ENCODE results near the gene PTGER1. TPM values are rescaled to one million over a fixed set of nuclear protein-coding genes. Genes with fewer than 3 reads are reported as not detected.

PTGER1 gene
- total RNA-seq, 1 experiment from 2014 or later = 0.42 TPM

DNA sequence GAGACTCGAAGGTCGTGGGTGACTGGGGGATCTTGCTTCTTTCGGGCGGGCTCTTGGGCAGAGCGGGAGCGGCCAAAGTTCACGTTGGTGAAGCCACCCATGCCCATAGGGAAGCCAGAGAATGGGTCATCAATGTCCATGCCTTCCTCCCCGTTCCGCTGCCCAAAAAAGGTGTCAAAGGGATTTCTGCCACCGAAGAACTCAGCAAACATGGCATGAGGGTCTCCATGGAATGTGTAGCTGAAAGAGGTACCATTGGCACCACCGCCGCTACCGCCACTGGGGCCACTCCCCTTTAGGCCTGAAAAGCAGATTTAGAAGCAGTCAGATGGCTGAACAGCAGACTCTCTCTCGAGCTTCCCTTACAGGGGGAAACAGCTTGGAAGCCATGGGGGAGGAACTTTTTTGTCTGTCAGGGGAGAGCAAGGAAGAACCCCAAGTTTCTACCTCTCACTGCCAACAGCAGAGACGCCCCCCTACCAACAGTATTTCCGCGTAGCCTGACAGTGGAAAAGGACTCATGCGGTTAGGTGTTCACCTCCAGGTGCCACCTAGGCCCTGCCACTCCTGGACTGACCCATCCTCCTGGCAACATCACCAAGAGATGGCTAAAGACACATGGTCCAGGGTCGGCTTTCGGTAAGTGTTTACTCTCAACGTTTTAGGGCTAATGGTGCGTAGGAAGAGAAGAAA is 41.7 kb upstream of the PTGER1 start:
- intact Hi-C loops (cut with micrococcal nuclease) = loop anchor here (2.0 kb wide), 1 partner anchor 34 kb away; no protein-coding TSS in a partner anchor
- ChIA-PET CTCF (interaction anchor here (0.6 to 7.9 kb wide), 11 partner anchors 12 to 676 kb away, joined by 3 to 53 read pairs (median 4); no protein-coding TSS in a partner anchor), POLR2A (interaction anchor here (0.6 to 15.7 kb wide), 21 partner anchors 11 to 1725 kb away, joined by 3 to 203 read pairs (median 4); partner anchors contain the start of genes ASF1B, DDX39A, GIPC1 and TECR)
- DNase-seq (ENCODE audit: unreplicated experiment) = no peak
- TF ChIP-seq, protein P1, sequence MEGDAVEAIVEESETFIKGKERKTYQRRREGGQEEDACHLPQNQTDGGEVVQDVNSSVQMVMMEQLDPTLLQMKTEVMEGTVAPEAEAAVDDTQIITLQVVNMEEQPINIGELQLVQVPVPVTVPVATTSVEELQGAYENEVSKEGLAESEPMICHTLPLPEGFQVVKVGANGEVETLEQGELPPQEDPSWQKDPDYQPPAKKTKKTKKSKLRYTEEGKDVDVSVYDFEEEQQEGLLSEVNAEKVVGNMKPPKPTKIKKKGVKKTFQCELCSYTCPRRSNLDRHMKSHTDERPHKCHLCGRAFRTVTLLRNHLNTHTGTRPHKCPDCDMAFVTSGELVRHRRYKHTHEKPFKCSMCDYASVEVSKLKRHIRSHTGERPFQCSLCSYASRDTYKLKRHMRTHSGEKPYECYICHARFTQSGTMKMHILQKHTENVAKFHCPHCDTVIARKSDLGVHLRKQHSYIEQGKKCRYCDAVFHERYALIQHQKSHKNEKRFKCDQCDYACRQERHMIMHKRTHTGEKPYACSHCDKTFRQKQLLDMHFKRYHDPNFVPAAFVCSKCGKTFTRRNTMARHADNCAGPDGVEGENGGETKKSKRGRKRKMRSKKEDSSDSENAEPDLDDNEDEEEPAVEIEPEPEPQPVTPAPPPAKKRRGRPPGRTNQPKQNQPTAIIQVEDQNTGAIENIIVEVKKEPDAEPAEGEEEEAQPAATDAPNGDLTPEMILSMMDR (IDR thresholded peaks at IDR 0.05; ENCODE audit: unreplicated experiment) = no peak
- Mint-ChIP-seq H3K9me3 (ENCODE audit: unreplicated experiment) (no peaks in the 10 kb centered on the region), H3K4me3 (ENCODE audit: unreplicated experiment) (peak overlapping the region; percentile 87), H3K27ac (ENCODE audit: low read depth, unreplicated experiment) (peak overlapping the region; percentile 97), H3K27me3 (ENCODE audit: insufficient read depth, unreplicated experiment) (no peaks in the 10 kb centered on the region), H3K4me1 (ENCODE audit: insufficient read depth, unreplicated experiment) (peaks cover 23% of the 10 kb centered on the region), H3K36me3 (ENCODE audit: insufficient read depth, unreplicated experiment) (peaks cover 58% of the 10 kb centered on the region)
- BruUV-seq (replicated peaks) = no TSS peak

DNA sequence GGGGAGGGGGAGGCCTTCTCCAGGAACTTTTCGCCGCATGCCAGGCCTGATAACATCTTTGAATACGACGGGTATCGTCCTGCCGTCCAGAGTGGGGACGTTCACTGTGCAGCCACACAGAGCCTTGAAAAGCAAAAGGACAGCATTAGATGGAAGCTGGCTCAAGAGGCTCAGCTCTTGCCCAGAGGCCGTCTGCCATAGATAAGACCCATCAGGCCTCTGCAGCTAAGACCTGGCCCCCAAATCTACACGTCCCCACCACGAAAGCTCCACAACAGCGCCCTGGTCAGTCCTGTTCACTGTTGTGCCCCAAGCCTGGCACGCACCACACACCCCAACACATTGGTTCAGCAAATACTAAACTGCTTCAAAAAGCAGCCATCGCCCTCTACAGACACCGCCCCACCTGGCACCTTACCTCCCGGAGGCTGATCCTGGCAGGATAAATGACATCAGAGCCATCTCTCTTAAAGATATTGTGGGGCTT is 40.9 kb upstream of the PTGER1 start:
- peaks cover 58% of the 10 kb centered on the region for H3K36me3 Mint-ChIP-seq (ENCODE audit: insufficient read depth, unreplicated experiment)
- peaks cover 26% of the 10 kb centered on the region for H3K4me1 Mint-ChIP-seq (ENCODE audit: insufficient read depth, unreplicated experiment)
- peak overlapping the region; percentile 97 for H3K27ac Mint-ChIP-seq (ENCODE audit: low read depth, unreplicated experiment)
- CTCF ChIA-PET = interaction anchor here (0.5 to 7.9 kb wide), 14 partner anchors 10 to 708 kb away, joined by 3 to 53 read pairs (median 4); partner anchors contain the start of gene GIPC1
- intact Hi-C loops (cut with micrococcal nuclease) = loop anchor here (2.0 kb wide), 1 partner anchor 35 kb away; no protein-coding TSS in a partner anchor
- TF ChIP-seq, protein P1 (IDR thresholded peaks at IDR 0.05; ENCODE audit: unreplicated experiment) = peak; percentile 21
- peak overlapping the region; percentile 87 for H3K4me3 Mint-ChIP-seq (ENCODE audit: unreplicated experiment)
- DNase-seq (ENCODE audit: unreplicated experiment) = no peak
- no peaks in the 10 kb centered on the region for H3K27me3 Mint-ChIP-seq (ENCODE audit: insufficient read depth, unreplicated experiment)
- no TSS peak for BruUV-seq (replicated peaks)
- POLR2A ChIA-PET = interaction anchor here (0.6 to 15.7 kb wide), 15 partner anchors 11 to 663 kb away, joined by 3 to 203 read pairs (median 5); partner anchors contain the start of genes ADGRE5, GIPC1 and TECR
- H3K9me3 Mint-ChIP-seq (ENCODE audit: unreplicated experiment) = no peaks in the 10 kb centered on the region

DNA sequence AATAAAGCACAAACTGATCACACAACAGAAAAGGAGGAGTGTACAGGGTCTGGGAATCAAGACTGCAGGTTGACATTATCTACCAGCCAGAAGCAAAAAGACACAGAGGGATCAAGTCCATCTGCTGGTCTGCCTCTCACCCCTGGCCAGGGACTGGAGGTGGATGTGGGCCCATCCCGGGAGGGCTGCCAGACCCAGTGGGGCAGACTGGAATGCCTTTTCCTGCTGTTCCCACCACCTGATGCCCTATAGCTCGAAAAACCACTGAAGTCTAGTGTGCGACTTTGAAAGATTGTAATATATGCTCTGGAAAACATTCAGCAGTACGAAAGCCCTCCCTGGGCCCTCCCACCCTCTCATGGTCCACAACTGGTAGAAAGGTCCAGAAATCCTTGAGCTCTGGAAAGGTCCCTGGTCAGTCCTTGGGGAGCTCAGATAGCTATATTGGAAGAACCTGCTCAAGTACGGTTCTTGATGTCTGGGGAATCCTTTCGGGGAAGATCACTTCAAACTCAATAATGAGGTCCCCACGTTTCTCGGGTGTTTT is 40.4 kb upstream of the PTGER1 start:
- peak overlapping the region; percentile 87 for H3K4me3 Mint-ChIP-seq (ENCODE audit: unreplicated experiment)
- peak overlapping the region; percentile 97 for H3K27ac Mint-ChIP-seq (ENCODE audit: low read depth, unreplicated experiment)
- intact Hi-C loops (cut with micrococcal nuclease) = loop anchor here (2.0 kb wide), 1 partner anchor 35 kb away; no protein-coding TSS in a partner anchor
- no peaks in the 10 kb centered on the region for H3K27me3 Mint-ChIP-seq (ENCODE audit: insufficient read depth, unreplicated experiment)
- POLR2A ChIA-PET = interaction anchor here (0.6 to 15.7 kb wide), 10 partner anchors 11 to 663 kb away, joined by 3 to 203 read pairs (median 4); partner anchors contain the start of genes ADGRE5, GIPC1 and TECR
- DNase-seq (ENCODE audit: unreplicated experiment) = no peak
- TF ChIP-seq, protein P1 (IDR thresholded peaks at IDR 0.05; ENCODE audit: unreplicated experiment) = no peak
- peaks cover 29% of the 10 kb centered on the region for H3K4me1 Mint-ChIP-seq (ENCODE audit: insufficient read depth, unreplicated experiment)
- H3K36me3 Mint-ChIP-seq (ENCODE audit: insufficient read depth, unreplicated experiment) = peaks cover 58% of the 10 kb centered on the region
- CTCF ChIA-PET = interaction anchor here (0.5 to 7.9 kb wide), 10 partner anchors 10 to 707 kb away, joined by 3 to 53 read pairs (median 4); no protein-coding TSS in a partner anchor
- no peaks in the 10 kb centered on the region for H3K9me3 Mint-ChIP-seq (ENCODE audit: unreplicated experiment)
- no TSS peak for BruUV-seq (replicated peaks)
